NCI-H1694 treated with DMSO at 0.1 percent for 48 hours (cell line): Measurements from ENCODE around the gene PLXND1.
A peak's percentile ranks its signal among the peaks of the same experiment; 100 is the strongest.

Experiments used
- DNase-seq: peaks from one replicate; lab custom pipeline; 2025; lab: John Stamatoyannopoulos, UW

The PLXND1 gene

GRCh38 chr3:129626744-129627349 is 20.4 kb upstream of the PLXND1 start:
- DNase-seq, result peak; percentile 81

- peak; percentile 18 for DNase-seq
Measured at GRCh38 chr3:129625072-129625874, 18.8 kb upstream of the PLXND1 start.

GRCh38 chr3:129624347-129625071 is 18.0 kb upstream of the PLXND1 start:
- DNase-seq, result no peak

GRCh38 chr3:129623447-129624118 is 17.1 kb upstream of the PLXND1 start:
- DNase-seq, result no peak

GRCh38 chr3:129622933-129623332 is 16.5 kb upstream of the PLXND1 start:
- no peak for DNase-seq

- DNase-seq, result no peak
Measured at GRCh38 chr3:129622226-129622874, 15.9 kb upstream of the PLXND1 start.

GRCh38 chr3:129621626-129622225 is 15.2 kb upstream of the PLXND1 start:
- DNase-seq, result no peak

GRCh38 chr3:129620828-129621559 is 14.5 kb upstream of the PLXND1 start:
- no peak for DNase-seq

GRCh38 chr3:129619726-129620162 is 13.3 kb upstream of the PLXND1 start:
- DNase-seq, result no peak

GRCh38 chr3:129618901-129619671 is 12.6 kb upstream of the PLXND1 start:
- no peak for DNase-seq

GRCh38 chr3:129618186-129618820 is 11.8 kb upstream of the PLXND1 start:
- no peak for DNase-seq

GRCh38 chr3:129617381-129618185 is 11.1 kb upstream of the PLXND1 start:
- no peak for DNase-seq

- no peak for DNase-seq
Measured at GRCh38 chr3:129616713-129617112, 10.2 kb upstream of the PLXND1 start.

- DNase-seq, result no peak
Measured at GRCh38 chr3:129616291-129616690, 9.8 kb upstream of the PLXND1 start.

GRCh38 chr3:129615751-129616281 is 9.3 kb upstream of the PLXND1 start:
- no peak for DNase-seq

GRCh38 chr3:129614927-129615363 is 8.5 kb upstream of the PLXND1 start:
- no peak for DNase-seq

- DNase-seq, result no peak
Measured at GRCh38 chr3:129614435-129614834, 8.0 kb upstream of the PLXND1 start.

GRCh38 chr3:129613367-129613740 is 6.9 kb upstream of the PLXND1 start:
- DNase-seq, result no peak
